ENCODE measurements around the gene PFKL. TPM values are rescaled to one million over a fixed set of nuclear protein-coding genes. Genes with fewer than 3 reads are reported as not detected.

Gene PFKL
- total RNA-seq, 1 donor from 2014 or later = 101 TPM

DNA sequence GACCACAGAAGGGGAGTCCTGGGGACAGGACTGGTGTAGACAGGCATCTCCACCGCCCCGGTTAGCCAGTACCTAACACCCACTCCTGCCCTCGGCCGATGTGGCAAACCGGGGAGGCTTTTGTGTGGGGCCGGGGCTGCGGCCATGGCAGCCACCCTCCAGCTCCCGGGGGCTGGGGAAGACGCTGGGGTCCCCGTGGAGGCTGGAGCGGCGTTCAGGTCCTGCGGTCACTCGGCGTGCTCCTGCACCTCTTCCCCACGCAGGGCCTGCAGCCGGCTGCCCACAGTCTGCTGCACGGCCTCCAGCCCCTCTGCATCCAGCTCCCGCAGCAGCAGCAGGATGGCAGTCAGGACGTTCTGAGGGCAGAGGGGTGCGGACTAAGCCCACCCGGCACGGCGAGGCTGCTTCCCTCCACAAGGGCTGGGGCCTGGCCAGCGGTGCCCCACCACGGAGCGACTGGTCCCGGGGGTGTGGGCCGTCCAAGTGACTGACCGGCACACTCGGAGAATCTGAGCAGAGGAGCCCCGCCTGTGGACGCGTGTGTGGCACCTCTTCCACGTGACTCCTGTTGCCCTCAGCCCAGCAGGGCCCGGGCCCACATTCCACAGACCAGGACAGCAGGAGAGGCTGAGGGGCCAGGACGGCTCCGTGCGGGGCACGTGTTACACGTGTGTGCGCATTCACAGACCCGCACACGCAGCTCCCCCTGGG lies 30.3 kb downstream of the PFKL start:
- Histone ChIP-seq H3K27me3 (no peaks in the 10 kb centered on the region), H3K9me3 (no peaks in the 10 kb centered on the region), H3K4me3 (no peak overlapping the region), H3K4me1 (no peaks in the 10 kb centered on the region), H3K27ac (no peak overlapping the region), H3K36me3 (peaks cover 11% of the 10 kb centered on the region)
- TF ChIP-seq, protein P1, sequence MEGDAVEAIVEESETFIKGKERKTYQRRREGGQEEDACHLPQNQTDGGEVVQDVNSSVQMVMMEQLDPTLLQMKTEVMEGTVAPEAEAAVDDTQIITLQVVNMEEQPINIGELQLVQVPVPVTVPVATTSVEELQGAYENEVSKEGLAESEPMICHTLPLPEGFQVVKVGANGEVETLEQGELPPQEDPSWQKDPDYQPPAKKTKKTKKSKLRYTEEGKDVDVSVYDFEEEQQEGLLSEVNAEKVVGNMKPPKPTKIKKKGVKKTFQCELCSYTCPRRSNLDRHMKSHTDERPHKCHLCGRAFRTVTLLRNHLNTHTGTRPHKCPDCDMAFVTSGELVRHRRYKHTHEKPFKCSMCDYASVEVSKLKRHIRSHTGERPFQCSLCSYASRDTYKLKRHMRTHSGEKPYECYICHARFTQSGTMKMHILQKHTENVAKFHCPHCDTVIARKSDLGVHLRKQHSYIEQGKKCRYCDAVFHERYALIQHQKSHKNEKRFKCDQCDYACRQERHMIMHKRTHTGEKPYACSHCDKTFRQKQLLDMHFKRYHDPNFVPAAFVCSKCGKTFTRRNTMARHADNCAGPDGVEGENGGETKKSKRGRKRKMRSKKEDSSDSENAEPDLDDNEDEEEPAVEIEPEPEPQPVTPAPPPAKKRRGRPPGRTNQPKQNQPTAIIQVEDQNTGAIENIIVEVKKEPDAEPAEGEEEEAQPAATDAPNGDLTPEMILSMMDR (IDR thresholded peaks at IDR 0.05) = no peak
- DNase-seq = no peak
- intact Hi-C loops (cut with DNase I) = no loop called here
- no peak for ATAC-seq

DNA sequence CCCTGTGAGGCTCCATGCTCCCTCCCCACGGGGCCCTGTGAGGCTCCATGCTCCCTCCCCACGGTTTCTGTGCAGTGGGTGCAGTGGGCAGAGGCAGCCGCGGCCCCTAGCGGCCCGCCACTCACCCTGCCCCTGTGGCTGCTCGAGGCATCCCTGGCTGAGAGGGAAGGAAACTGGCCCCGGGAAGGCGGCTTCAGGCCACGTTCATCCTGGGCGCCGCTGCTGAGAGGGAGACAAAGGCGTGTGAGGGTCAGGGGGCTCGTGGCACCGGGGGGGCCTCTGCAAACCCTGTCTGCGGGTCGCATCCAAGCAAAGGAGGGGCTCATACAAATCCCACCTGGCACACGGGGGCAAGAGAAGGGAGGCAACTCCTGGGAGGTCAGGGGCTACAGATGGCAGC lies 30.8 kb downstream of the PFKL start:
- H3K27me3 ChIP-seq = no peaks in the 10 kb centered on the region
- H3K27ac ChIP-seq = no peak overlapping the region
- H3K9me3 ChIP-seq = no peaks in the 10 kb centered on the region
- TF ChIP-seq, protein P1 (IDR thresholded peaks at IDR 0.05) = no peak
- no peak for ATAC-seq
- H3K36me3 ChIP-seq = peaks cover 6% of the 10 kb centered on the region
- H3K4me1 ChIP-seq = no peaks in the 10 kb centered on the region
- no peak for DNase-seq
- H3K4me3 ChIP-seq = no peak overlapping the region
- intact Hi-C loops (cut with DNase I) = no loop called here

DNA sequence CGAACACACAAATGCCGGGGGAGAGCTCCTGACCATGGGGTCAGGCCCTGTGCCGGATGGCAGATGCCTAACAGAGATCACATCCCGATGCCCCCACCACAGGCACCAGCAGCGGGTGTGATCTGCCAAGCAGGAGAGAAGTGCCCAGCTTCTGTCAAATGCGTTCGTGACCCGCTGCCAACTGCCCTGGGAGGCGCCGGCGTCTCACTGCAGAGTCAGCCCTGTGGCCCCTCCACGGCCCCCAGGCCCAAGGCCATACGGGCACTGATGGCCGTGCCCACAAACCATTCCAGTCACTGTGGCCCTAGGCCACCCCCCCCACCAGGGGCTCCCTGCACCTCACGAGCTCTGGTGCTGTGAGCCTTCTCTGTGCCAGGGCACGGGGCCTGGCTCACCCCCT lies 31.4 kb downstream of the PFKL start:
- ATAC-seq = no peak
- intact Hi-C loops (cut with DNase I) = no loop called here

DNA sequence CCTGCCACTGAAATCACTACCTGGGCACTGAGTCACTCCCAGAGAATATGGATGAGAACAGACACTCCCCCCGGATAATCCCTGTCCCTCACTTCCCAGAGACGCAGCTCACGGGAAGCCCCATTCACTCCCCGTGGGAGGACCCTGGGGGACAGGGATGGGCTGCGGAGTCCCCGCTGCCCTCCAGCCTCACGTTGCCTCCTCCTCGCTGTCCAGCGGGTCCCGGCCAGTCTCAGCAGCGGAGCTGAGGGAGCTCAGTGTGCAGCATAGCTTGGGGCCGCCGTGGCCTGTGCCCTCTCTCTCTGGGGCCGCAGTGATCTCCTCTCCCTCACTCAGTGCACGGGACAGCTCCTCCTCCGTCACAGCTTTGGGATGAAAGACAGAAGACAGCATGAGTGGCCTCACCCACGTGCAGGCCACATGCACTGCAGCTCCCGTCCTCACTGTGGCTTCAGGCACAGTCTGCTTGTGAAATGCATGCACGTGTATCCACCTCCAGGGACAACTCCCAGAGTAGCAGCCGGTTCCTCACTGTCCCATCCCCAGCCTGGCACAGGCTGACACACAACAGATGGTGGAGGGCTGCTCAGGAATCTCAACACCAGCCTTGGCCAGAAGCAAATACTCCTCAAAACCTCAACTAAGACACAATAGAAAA lies 31.9 kb downstream of the PFKL start:
- H3K9me3 ChIP-seq = no peaks in the 10 kb centered on the region
- no peaks in the 10 kb centered on the region for H3K4me1 ChIP-seq
- H3K27ac ChIP-seq = no peak overlapping the region
- no peaks in the 10 kb centered on the region for H3K27me3 ChIP-seq
- peaks cover under 1% of the 10 kb centered on the region for H3K36me3 ChIP-seq
- ATAC-seq (no peak), DNase-seq (no peak)
- TF ChIP-seq, protein P1 (IDR thresholded peaks at IDR 0.05) = no peak
- intact Hi-C loops (cut with DNase I) = no loop called here
- H3K4me3 ChIP-seq = no peak overlapping the region

More for the DNA sequence above, 31.4 kb downstream of the PFKL start:
- H3K4me1 ChIP-seq = no peaks in the 10 kb centered on the region
- H3K9me3 ChIP-seq = no peaks in the 10 kb centered on the region
- no peak overlapping the region for H3K4me3 ChIP-seq
- peaks cover under 1% of the 10 kb centered on the region for H3K36me3 ChIP-seq
- DNase-seq = no peak
- TF ChIP-seq, protein P1 (IDR thresholded peaks at IDR 0.05) = no peak
- no peaks in the 10 kb centered on the region for H3K27me3 ChIP-seq
- H3K27ac ChIP-seq = no peak overlapping the region

DNA sequence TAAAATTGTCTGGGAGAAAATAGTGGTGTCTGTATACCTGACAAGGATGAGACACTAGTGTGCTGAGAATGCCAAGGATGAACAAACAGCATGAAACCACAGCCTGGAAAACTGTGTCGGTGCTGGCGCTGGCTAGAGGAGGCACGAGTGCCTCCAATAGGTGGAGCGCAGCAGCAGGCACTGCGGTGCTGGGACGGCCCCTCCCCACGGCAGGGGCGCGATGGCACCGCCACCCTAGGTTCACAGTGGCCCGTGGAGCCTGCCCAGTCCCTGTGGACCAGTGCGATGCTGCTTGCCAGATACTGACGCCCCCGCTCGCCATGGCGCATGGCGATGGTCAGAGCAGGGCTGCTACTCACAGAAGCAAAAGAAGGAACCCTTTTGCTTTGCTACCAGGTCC lies 32.5 kb downstream of the PFKL start:
- no peak for DNase-seq
- Histone ChIP-seq H3K27ac (no peak overlapping the region), H3K4me1 (no peaks in the 10 kb centered on the region), H3K27me3 (no peaks in the 10 kb centered on the region), H3K36me3 (peaks cover 7% of the 10 kb centered on the region), H3K9me3 (no peaks in the 10 kb centered on the region), H3K4me3 (no peak overlapping the region)
- intact Hi-C loops (cut with DNase I) = no loop called here
- TF ChIP-seq, protein P1 (IDR thresholded peaks at IDR 0.05) = no peak
- no peak for ATAC-seq

Data from upper lobe of right lung (tissue), 1 donor.